Naive thymus-derived CD4-positive, alpha-beta T cell (primary cell): Measurements from ENCODE around the gene COQ10A. TPM values are rescaled to one million over a fixed set of nuclear protein-coding genes. Genes with fewer than 3 reads are reported as not detected.
A peak's percentile ranks its signal among the peaks of the same experiment; 100 is the strongest.
"Not testable (repeated sequence)": the region's sequence is repeated elsewhere in the genome, so short reads cannot be mapped to it uniquely, and the experiment has no call there.

Experiments
- ATAC-seq: fragments of 150-1000 bp; cut with Tn5 transposase; 2 replicates; pipeline ENCODE4 v1.10.0; 2021; ENCODE audit warnings: mild to moderate bottlenecking, moderate library complexity
- CTCF ChIA-PET: fragments of 350-600 bp; sonication (Branson Sonifier 250); formaldehyde crosslinking; loops from one replicate; lab custom pipeline; 2021; ENCODE audit warnings: antibody characterized with exemption; lab: Charles Lee
- POLR2A ChIA-PET: fragments of 350-600 bp; sonication (Branson Sonifier 250); formaldehyde crosslinking; loops from one replicate; lab custom pipeline; 2021; ENCODE audit warnings: antibody characterized with exemption, inconsistent platforms; lab: Charles Lee
- DNase-seq, 9 donors: peaks; one replicate each; pipeline versions ENCODE4 v3.0.0 to v3.0.0-alpha.2; 2020 to 2022; ENCODE audit warnings: mixed read lengths in 1 of 9
- H3K27ac ChIP-seq: one replicate; pipeline ENCODE4 v1.7.0; 2013; ENCODE audit warnings: mild to moderate bottlenecking, low read depth, low read length, moderate library complexity
- H3K27me3 ChIP-seq, 2 donors: one replicate each; pipeline ENCODE4 v1.7.0; 2013; ENCODE audit warnings: low read length in 2 of 2, mild to moderate bottlenecking in 2 of 2, moderate library complexity in 2 of 2; ENCODE audit not compliant: control insufficient read depth in 2 of 2, insufficient read depth in 2 of 2
- H3K36me3 ChIP-seq, 3 experiments: 1 replicate in 2 of 3; 2 replicates in 1 of 3; pipeline ENCODE4 v1.7.0; 2013; ENCODE audit warnings: low read length in 3 of 3, mild to moderate bottlenecking in 3 of 3, moderate library complexity in 1 of 3; ENCODE audit not compliant: insufficient read depth in 3 of 3, control insufficient read depth in 2 of 3
- H3K4me1 ChIP-seq, 2 donors: one replicate each; pipeline ENCODE4 v1.7.0; 2013; ENCODE audit warnings: low read length in 2 of 2, mild to moderate bottlenecking in 2 of 2, moderate library complexity in 1 of 2; ENCODE audit not compliant: control insufficient read depth in 2 of 2, insufficient read depth in 2 of 2
- H3K4me3 ChIP-seq: 2 replicates; pipeline ENCODE4 v1.7.0; 2013; ENCODE audit warnings: mild to moderate bottlenecking, low read length
- H3K9me3 ChIP-seq, 3 experiments: 1 replicate in 2 of 3; 2 replicates in 1 of 3; pipeline ENCODE4 v1.7.0; 2013; ENCODE audit warnings: low read length in 3 of 3; ENCODE audit not compliant: control insufficient read depth in 2 of 3
- H3K27ac Mint-ChIP-seq, 9 donors: one replicate each; pipeline ENCODE4 v1.8.0; 2020 to 2022; ENCODE audit warnings: mixed read lengths in 9 of 9, mild to moderate bottlenecking in 8 of 9, moderate library complexity in 5 of 9, inconsistent platforms in 2 of 9
- H3K27me3 Mint-ChIP-seq, 5 donors: one replicate each; pipeline ENCODE4 v1.8.0; 2021 to 2022; ENCODE audit warnings: mixed read lengths in 5 of 5, mild to moderate bottlenecking in 1 of 5
- H3K36me3 Mint-ChIP-seq, 5 donors: one replicate each; pipeline ENCODE4 v1.8.0; 2020 to 2022; ENCODE audit warnings: mixed read lengths in 5 of 5, mild to moderate bottlenecking in 3 of 5, inconsistent platforms in 1 of 5
- H3K4me1 Mint-ChIP-seq, 7 donors: one replicate each; pipeline ENCODE4 v1.8.0; 2020 to 2022; ENCODE audit warnings: mixed read lengths in 7 of 7, mild to moderate bottlenecking in 3 of 7, inconsistent platforms in 1 of 7
- H3K4me3 Mint-ChIP-seq, 10 donors: one replicate each; pipeline ENCODE4 v1.8.0; 2020 to 2022; ENCODE audit warnings: mild to moderate bottlenecking in 10 of 10, mixed read lengths in 10 of 10, moderate library complexity in 6 of 10, inconsistent platforms in 2 of 10
- H3K9me3 Mint-ChIP-seq, 11 donors: one replicate each; pipeline ENCODE4 v1.8.0; 2020 to 2022; ENCODE audit warnings: mixed read lengths in 11 of 11, mild to moderate bottlenecking in 4 of 11, inconsistent platforms in 1 of 11, moderate library complexity in 1 of 11
- intact Hi-C, 2 donors: fragments of 100-400 bp; cut with micrococcal nuclease; formaldehyde crosslinking; loops; one replicate each; pipeline ENCODE4 v1.15.1; 2023
- polyA plus RNA-seq, 2 donors: library from polyadenylated mRNA; unstranded; fragments of 300-500 nt; fragmentation: Illumina TruSeq; gene quantifications; one replicate each; pipeline ENCODE4 v1.2.3, GENCODE V29; 2021
- total RNA-seq, 6 experiments: library from RNA in 5 of 6; stranded (reverse) in 5 of 6; gene quantifications; 1 replicate in 5 of 6; 2 replicates in 1 of 6; pipeline ENCODE4 v1.2.3 and lab custom pipeline; 2021 to 2026

Gene COQ10A
- total and polyA plus RNA-seq, 7 experiments from 2014 or later: 9.7 to 39.4 (median 29.7) TPM

- no peak for ATAC-seq
- Histone ChIP-seq H3K27ac (no peak overlapping the region), H3K36me3 (peaks cover 0 to 7% (median 0%) of the 10 kb centered on the region in 3 experiments), H3K4me3 (no peak overlapping the region), H3K27me3 (no peaks in the 10 kb centered on the region), H3K9me3 (no peaks in the 10 kb centered on the region), H3K4me1 (peaks cover 18 to 19% of the 10 kb centered on the region in 2 donors)
- peak overlapping the region in 1 of 9 donors; percentile 6 for H3K27ac Mint-ChIP-seq
- peaks cover 0 to 2% (median 0%) of the 10 kb centered on the region in 5 donors for H3K27me3 Mint-ChIP-seq
- DNase-seq: no peak
- H3K4me1 Mint-ChIP-seq: peaks cover 11 to 25% (median 22%) of the 10 kb centered on the region in 7 donors
- ChIA-PET CTCF (interaction anchor here (1.0 kb wide), 1 partner anchor 71 kb away, joined by 3 read pairs; the partner anchor contains the start of gene SMARCC2), POLR2A (interaction anchor here (1.4 kb wide), 1 partner anchor 8 kb away, joined by 3 read pairs; no protein-coding TSS in a partner anchor)
- intact Hi-C loops: no loop called here
- H3K36me3 Mint-ChIP-seq: peaks cover 0 to 4% (median 0%) of the 10 kb centered on the region in 5 donors
- H3K4me3 Mint-ChIP-seq: peak overlapping the region in 1 of 10 donors; percentile 58
- H3K9me3 Mint-ChIP-seq: no peaks in the 10 kb centered on the region
These were observed 5.8 kb upstream of the COQ10A start for GRCh38 chr12:56260921-56261320.

- peaks cover 0 to 2% (median 0%) of the 10 kb centered on the region in 5 donors for H3K27me3 Mint-ChIP-seq
- Histone ChIP-seq H3K4me3 (no peak overlapping the region), H3K36me3 (peaks cover 0 to 4% (median 0%) of the 10 kb centered on the region in 3 experiments), H3K9me3 (no peaks in the 10 kb centered on the region), H3K4me1 (peaks cover 14 to 16% of the 10 kb centered on the region in 2 donors), H3K27me3 (no peaks in the 10 kb centered on the region), H3K27ac (no peak overlapping the region)
- CTCF ChIA-PET: no interaction called here
- no peak overlapping the region for H3K27ac Mint-ChIP-seq
- intact Hi-C loops: no loop called here
- POLR2A ChIA-PET: interaction anchor here (1.4 kb wide), 1 partner anchor 9 kb away, joined by 3 read pairs; no protein-coding TSS in a partner anchor
- no peaks in the 10 kb centered on the region for H3K36me3 Mint-ChIP-seq
- ATAC-seq: no peak
- H3K9me3 Mint-ChIP-seq: peaks cover 0 to under 1% (median 0%) of the 10 kb centered on the region in 11 donors
- no peak for DNase-seq
- H3K4me1 Mint-ChIP-seq: peaks cover 4 to 23% (median 22%) of the 10 kb centered on the region in 7 donors
- no peak overlapping the region for H3K4me3 Mint-ChIP-seq
These were observed 5.1 kb upstream of the COQ10A start for GRCh38 chr12:56261503-56262232.

- H3K9me3 ChIP-seq, DNase-seq, H3K36me3 Mint-ChIP-seq, H3K36me3 ChIP-seq, ATAC-seq, H3K4me3 Mint-ChIP-seq, H3K4me3 ChIP-seq, H3K27ac Mint-ChIP-seq, H3K9me3 Mint-ChIP-seq, H3K27ac ChIP-seq, intact Hi-C loops, H3K27me3 Mint-ChIP-seq, H3K27me3 ChIP-seq, CTCF ChIA-PET: not testable (repeated sequence)
- POLR2A ChIA-PET: interaction anchor here (0.7 kb wide), 2 partner anchors 120 to 140 kb away, joined by 3 to 5 read pairs; no protein-coding TSS in a partner anchor
- H3K4me1 ChIP-seq: peaks cover 6 to 12% of the 10 kb centered on the region in 2 donors
- peaks cover 4 to 27% (median 25%) of the 10 kb centered on the region in 7 donors for H3K4me1 Mint-ChIP-seq
These were observed 3.8 kb upstream of the COQ10A start for GRCh38 chr12:56262955-56263354.

GRCh38 chr12:56266068-56266692 lies 562 bp upstream of the COQ10A start:
- DNase-seq, H3K36me3 ChIP-seq, H3K9me3 Mint-ChIP-seq, H3K4me1 ChIP-seq, H3K27me3 Mint-ChIP-seq, ATAC-seq, H3K36me3 Mint-ChIP-seq, H3K9me3 ChIP-seq, H3K27me3 ChIP-seq: not testable (repeated sequence)
- Mint-ChIP-seq H3K4me1 (peaks cover 0 to 22% (median 20%) of the 10 kb centered on the region in 7 donors), H3K4me3 (peak overlapping the region; percentile 83 to 100 (median 96)), H3K27ac (peak overlapping the region; percentile 89 to 97 (median 94))
- intact Hi-C loops: loop anchor here (1.0 to 5.0 kb wide), 11 partner anchors 8 to 1166 kb away; partner anchors contain the start of genes ZC3H10 (in 2 of the 2), ANKRD52 (in 1 of the 2), CS (in 1 of the 2) and INHBC (in 1 of the 2)
- Histone ChIP-seq H3K27ac (peak overlapping the region; percentile 94), H3K4me3 (peak overlapping the region; percentile 88)
- ChIA-PET CTCF (interaction anchor here (0.8 to 1.9 kb wide), 7 partner anchors 8 to 445 kb away, joined by 3 to 6 read pairs (median 4); partner anchors contain the start of genes ANKRD52, RNF41, SMARCC2 and ZC3H10), POLR2A (interaction anchor here (0.7 to 2.0 kb wide), 12 partner anchors 8 to 198 kb away, joined by 3 to 16 read pairs (median 4); partner anchors contain the start of genes ANKRD52, IL23A, RNF41 and RPL41)

GRCh38 chr12:56267443-56268071 lies 815 bp downstream of the COQ10A start:
- ChIA-PET POLR2A (interaction anchor here (1.0 to 2.0 kb wide), 11 partner anchors 9 to 201 kb away, joined by 3 to 16 read pairs (median 5); partner anchors contain the start of genes ANKRD52, RNF41, SPRYD4 and ZC3H10), CTCF (interaction anchor here (0.6 to 2.3 kb wide), 8 partner anchors 11 to 196 kb away, joined by 3 to 6 read pairs (median 4); partner anchors contain the start of genes SMARCC2 and TIMELESS)
- H3K36me3 Mint-ChIP-seq: peaks cover 0 to 15% (median 2%) of the 10 kb centered on the region in 5 donors
- H3K4me1 ChIP-seq: peaks cover 0 to 8% of the 10 kb centered on the region in 2 donors
- peaks cover 0 to 22% (median 20%) of the 10 kb centered on the region in 7 donors for H3K4me1 Mint-ChIP-seq
- H3K27ac Mint-ChIP-seq: peak overlapping the region; percentile 75 to 97 (median 84)
- DNase-seq: no peak
- H3K4me3 ChIP-seq: peak overlapping the region; percentile 88
- no peaks in the 10 kb centered on the region for H3K27me3 Mint-ChIP-seq
- no peaks in the 10 kb centered on the region for H3K9me3 ChIP-seq
- peak overlapping the region; percentile 94 for H3K27ac ChIP-seq
- intact Hi-C loops: loop anchor here (1.0 to 5.0 kb wide), 8 partner anchors 9 to 1165 kb away; partner anchors contain the start of genes ZC3H10 (in 2 of the 2), ANKRD52 (in 1 of the 2), CS (in 1 of the 2) and INHBC (in 1 of the 2)
- H3K9me3 Mint-ChIP-seq: peaks cover 0 to 2% (median 0%) of the 10 kb centered on the region in 11 donors
- peaks cover 0 to 11% (median 0%) of the 10 kb centered on the region in 3 experiments for H3K36me3 ChIP-seq
- no peak for ATAC-seq
- H3K4me3 Mint-ChIP-seq: peak overlapping the region; percentile 80 to 100 (median 92)
- H3K27me3 ChIP-seq: no peaks in the 10 kb centered on the region
